Left forelimb (tissue), 1 donor: Measurements from ENCODE around the gene PBX1.

Source experiments
- DNase-seq: peaks from one replicate; pipeline ENCODE4 v3.0.0-alpha.2; 2018; ENCODE audit warnings: low spot score

PBX1 gene

GRCh38 chr1:164867590-164867989 lies 308.6 kb downstream of the PBX1 start:
- no peak for DNase-seq

GRCh38 chr1:164868990-164869389 lies 310.0 kb downstream of the PBX1 start:
- no peak for DNase-seq

- no peak for DNase-seq
Observed at GRCh38 chr1:164875518-164875917, 316.5 kb downstream of the PBX1 start.

- DNase-seq: no peak
Observed at GRCh38 chr1:164876398-164877116, 317.6 kb downstream of the PBX1 start.

GRCh38 chr1:164880199-164880598 lies 321.2 kb downstream of the PBX1 start:
- no peak for DNase-seq

GRCh38 chr1:164880644-164881043 lies 321.7 kb downstream of the PBX1 start:
- DNase-seq: no peak

GRCh38 chr1:164885311-164885710 lies 326.3 kb downstream of the PBX1 start:
- DNase-seq: no peak

- DNase-seq: no peak
Observed at GRCh38 chr1:164886101-164886500, 327.1 kb downstream of the PBX1 start.

GRCh38 chr1:164891615-164892014 lies 332.6 kb downstream of the PBX1 start:
- no peak for DNase-seq

- DNase-seq: no peak
Observed at GRCh38 chr1:164895026-164895912, 336.3 kb downstream of the PBX1 start.

- DNase-seq: no peak
Observed at GRCh38 chr1:164901031-164901430, 342.0 kb downstream of the PBX1 start.
